8988T (cell line): Measurements from ENCODE around the gene C3orf52.

ENCODE experiments used
- DNase-seq: peaks from one replicate; pipeline ENCODE4 v3.0.0; 2011

The C3orf52 gene

DNA sequence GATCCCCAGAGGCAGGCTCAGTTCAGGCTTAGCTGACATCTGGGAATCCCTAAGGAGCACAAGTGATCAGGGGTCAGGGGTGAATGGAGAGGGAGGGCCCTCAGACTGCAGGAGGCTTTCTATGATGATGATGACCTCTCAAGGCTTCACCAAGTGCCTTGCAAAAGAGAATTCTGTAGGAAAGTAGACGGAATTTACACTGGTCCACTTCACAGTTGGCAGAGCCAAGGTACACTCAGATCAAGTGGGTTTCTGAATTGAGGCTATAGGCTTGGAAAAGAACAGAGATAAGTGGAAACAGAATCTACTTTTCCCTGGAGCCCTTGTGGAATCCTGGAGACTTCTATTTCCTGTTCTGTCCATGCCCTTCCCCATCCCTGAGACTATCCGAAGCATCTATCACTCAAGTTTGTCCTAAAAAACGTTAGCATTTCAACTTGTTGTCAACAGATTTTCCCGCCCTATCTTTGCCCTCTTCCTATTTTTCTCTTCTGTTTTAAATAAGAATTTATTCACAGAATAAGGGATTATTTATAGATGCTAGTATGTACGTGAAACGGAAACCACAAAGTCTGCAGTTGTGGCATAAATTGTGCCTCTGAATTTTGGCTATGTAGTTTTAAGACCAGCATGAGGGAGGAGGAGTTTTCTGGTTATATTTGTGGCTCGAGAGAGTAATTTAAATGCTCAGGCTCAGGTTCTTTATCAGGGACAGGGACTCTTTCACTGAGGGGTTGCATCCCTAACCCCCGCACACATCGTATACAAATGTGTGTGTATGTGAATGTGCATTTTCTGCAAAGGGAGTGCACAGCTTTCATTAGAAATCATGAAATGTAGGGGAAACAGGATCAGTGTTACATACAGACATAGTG, 34.0 kb downstream of the C3orf52 start:
- DNase-seq = no peak

DNA sequence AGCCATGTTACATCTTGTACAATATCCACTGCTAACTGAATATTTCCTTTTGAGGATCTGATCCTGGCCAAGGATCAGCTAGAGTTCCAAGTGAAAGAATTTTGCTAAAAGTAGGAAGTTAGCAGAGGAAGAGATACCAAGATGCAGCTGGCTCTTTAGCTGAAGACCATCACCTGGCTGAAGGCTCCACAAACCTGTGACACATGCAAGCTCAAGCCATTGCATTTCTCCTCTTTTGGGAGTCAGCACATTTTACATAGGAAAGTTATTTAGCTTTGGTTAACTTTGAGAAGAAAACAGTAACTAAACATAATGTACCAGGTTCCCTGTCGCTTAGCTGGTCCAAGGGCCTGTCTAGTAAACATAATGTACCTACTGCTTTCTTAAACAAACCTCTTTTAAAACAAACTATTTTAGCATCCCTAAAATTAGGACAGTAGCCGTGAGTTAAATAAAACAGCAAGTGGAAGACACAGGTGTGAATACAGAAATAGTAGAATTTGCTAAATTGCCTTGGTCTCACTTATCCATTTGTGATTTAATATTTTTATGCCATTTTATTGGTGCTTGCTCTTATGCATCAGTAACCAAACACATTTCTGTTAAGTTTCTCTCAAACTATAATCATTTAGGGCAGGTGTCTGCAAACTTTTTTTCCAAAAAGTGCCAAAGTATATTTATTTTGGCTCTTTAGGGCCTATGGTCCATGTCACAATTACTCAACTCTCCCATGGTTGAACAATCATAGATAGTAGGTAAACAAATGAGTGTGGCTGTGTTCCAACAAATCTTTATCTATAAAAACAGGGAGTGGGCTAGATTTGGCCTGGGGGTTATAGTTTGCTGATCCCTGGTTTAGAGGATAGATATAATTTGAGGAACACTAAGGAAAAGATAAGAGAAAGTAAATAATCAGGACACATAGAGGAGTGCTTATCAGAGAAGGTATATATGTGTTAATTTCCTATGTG, 35.7 kb downstream of the C3orf52 start:
- DNase-seq = no peak

DNA sequence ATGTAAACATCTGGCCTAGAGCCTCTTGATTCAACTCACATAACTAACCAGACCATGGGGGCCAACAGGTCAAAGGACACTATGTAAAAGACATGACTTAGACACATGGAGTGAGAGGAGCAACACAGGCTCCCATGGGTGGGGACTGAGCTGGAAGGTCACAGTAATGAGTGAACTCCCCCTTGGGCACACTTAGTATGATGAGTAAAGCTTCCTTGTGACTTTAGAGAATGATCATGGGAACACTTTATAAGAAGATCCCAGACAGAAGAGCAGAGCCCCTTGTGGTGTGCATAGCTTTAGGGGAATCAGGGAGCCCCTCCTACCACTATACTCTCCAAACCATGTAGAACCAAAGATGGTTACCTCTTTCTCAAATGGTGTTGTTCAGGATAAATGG, 36.7 kb downstream of the C3orf52 start:
- DNase-seq = no peak

DNA sequence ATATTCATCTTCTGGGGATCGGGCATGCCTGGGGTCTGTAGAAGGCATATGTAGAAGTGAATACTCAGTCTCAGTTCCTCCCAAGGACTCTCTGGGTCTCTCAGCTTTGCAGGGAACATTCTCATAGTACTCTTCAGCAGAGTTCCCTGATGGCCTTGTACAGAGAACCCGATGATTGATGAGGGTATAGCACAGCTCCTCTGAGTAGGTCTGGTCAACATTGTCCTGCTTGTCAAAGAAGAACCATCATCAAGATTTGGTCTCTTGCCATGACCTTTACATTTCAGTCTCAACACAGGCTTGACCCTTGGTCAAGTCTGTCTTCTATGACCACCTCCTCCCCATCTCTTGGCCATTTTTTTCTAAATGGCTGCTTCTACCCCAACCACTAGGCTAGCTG, 37.4 kb downstream of the C3orf52 start:
- no peak for DNase-seq

DNA sequence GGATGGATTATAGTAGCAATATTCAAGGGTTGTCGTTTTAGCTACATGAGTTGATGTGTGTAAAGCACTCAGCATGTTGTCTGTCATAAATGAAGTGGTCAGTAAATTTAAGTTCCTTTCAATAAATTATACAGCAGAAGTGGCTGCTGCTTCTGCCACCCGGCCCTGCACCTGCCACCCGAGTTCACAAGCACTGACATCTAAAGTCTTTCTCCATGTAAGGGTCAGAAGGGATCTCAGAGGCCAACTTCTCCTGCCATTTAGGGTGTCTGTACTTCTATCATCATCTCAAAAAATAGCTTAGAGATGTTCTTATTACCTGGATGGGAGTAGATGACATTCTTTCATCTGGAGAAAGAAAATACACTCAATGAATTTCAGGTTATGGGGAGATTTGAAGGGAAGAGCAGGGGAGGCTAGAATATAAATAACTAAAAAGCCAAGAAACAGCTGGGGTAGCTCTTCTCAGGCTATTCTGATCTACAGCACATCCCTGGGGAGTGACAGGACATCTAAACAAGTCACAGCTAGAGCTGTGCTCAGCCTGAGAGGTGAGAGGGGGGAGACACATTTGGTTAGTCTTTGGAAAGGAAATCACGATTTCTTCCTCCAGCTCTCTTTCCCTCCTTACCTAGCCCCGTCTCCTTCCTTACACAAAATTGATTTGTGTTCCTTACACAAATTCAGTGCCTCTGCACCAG, 38.9 kb downstream of the C3orf52 start:
- no peak for DNase-seq

DNA sequence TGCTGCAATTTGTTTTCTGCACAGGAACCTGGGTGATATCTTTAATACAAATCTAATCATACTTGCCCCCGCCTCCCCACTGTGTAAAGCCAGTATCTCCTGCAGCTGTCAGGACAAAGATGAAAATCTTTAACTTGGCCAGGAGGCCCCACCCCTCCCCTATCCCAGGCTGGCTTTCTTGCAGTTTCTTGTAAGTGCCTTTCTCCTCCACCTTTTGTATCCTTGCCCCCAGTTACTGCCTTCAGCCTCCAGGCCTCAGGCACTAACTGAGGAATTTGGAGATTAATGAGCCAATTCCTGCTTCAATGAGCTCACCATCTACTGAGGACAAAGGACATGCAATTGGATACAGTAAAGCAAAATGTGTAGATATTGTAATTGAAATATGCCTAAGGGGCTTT, 40.3 kb downstream of the C3orf52 start:
- no peak for DNase-seq

DNA sequence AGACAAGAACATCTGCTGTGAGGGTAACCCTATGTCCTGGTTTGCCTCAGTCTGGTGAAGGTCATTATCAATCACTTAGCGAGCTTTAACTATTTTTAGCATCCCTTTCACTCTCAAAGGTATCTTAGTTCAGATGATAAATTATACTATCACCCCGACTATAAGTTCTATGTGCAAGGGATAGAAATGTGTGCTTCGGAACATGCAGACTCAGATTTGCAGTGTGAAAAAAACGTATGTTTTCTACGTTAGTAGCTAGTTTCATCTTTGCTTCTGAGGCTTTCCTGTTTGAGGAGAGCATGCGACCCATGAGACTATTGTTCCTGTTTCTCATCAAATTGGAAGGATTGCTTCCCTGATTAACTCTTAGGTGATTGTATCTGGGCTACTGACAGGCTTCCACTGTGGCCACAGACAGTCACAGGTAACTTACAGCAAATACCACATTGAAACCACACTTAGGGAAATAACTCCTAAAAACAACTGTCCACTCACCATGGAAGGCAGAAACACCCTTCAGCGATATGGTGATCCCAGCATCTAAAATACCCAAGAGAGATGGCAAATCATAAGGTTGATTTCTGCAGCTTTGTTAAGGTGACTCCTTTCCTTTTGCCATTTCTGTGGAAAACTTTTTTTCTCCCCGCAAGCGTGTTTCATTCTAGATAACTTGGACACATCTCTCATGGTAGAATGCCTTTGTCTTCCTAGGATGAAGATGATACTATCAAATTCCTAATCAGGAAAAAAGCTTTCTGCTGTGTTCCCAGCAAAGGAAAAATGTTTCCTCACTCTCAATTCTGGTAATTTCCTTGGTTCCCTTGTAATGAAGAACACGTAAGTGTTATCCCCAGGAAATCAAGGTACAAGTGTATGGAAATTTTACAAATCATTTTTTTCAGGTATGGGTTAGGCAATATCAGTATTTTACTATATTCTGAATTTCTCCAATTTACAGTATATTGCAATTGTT, 41.6 kb downstream of the C3orf52 start:
- DNase-seq = no peak

DNA sequence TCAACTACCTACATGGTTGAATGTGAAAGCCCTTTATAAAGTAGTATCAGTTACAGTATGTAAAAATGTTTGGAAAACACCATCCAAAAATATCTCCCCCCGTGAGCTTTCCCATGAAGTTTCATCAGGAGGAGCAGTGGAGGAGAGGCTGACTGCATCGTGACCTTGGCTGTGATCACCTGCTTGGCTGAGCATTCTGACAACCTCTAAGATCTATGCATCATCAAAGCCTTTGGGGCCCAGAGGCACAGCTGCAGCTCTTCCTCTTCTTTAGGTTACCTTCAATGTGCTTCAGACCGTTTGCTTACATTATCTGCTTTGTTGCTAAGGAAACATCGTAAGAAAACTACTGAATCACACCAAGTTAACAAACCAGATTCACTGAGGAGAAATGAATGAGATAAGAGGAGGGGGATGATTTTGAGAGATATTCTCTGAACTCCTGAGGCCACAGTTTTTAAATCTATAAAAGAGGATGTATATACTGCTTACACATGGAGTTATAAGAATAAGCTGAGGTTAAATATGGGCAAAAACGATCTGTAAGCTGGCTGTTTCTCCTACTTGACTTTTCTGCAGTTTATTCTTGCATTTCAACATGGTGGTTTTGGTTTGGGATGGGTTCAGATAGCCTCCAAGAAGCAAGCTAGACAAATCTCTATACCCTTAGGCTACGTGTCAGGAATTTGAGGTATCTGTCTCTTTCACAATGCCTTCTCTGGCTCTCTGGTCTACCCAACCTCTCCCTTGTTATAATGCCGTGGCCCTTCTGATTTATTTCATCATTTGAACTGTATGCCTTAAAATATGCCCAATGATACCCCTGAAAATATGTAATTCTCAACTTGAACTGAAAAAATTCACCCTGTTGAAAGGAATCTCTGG, 42.9 kb downstream of the C3orf52 start:
- no peak for DNase-seq

DNA sequence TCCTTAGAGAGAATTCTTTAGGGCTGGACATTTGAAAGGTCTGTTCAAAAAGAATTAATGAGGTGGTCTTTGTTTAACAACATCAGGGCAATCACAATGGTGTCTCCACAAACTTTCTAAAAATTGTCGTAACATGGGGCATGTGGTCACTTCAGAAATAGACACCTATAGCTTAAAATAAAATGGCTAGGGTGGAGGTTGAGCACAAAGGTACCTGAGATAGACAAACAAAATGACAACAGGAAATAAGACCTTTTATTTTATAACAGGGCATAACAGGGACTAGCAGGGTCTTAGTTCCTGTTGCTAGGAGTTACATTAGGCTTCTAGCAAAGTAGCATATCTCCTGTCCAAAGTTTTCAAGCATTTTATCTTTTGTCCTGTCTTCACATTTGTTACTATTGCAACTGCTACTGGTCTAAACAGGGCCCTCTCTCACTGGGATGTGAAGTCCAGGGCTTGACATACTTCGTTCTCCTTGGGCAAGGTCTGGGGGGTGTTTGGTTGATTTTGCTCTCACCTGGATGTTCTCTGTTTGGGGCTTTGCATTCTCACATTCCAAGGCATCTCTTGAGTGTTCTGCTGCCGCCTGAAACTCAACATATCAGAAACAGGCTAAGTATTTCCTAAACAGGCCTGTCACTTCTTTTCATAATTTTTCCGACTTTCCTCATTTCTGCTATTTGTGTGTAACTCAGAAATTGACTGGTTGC, 43.9 kb downstream of the C3orf52 start:
- no peak for DNase-seq

DNA sequence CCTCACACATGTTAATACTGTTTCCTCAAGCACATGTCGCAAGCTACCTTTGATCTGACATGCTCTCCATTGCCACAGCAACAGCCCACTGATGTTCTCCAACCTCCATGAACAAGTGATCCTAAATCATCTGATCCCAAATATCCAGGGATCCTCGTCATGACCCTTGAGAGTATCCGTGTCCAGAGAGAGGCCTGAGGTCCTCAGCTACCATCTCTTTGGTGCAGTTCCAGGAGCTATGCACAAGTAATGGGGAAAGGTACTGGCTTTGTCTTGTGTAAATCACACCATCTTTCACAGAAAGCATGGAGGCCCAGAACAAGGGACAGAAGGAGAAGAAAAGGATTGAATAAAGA, 44.4 kb downstream of the C3orf52 start:
- no peak for DNase-seq

DNA sequence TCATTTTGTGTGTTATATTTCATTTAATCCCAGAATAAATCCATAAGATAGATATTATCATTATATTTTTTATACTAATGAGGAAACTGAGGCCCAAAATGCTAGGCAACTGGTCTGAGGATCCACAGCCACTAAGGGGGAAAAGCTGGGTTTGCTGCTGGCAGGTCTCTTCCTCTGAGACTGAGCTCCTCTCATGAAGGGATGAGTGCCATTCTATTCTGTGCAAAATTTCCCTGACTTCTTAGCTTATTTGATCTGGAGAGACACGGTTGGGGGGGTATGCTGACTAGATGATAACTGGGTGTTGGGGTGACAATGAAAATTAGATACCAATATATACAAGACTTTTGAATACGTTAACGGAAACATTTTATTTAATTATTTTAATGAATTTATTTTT, 44.9 kb downstream of the C3orf52 start:
- no peak for DNase-seq

DNA sequence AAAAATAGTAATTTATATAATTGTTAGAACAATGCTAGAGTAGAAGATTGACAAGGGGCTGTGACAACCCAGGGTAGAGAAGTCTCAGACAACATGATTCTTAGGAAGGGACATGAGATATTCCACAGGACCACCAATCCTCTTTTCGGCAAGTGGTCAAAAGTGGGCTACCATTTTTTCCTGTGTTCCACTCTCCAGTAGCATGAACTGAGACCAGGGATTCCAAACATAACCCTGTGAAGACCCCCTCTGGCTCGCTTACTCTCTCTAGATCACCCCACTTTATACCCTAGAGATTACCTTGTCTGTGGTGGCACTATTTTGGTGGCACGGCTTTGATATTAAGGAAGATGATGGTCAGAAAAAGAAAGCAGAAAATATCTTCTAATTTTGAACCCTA, 45.9 kb downstream of the C3orf52 start:
- DNase-seq = no peak

DNA sequence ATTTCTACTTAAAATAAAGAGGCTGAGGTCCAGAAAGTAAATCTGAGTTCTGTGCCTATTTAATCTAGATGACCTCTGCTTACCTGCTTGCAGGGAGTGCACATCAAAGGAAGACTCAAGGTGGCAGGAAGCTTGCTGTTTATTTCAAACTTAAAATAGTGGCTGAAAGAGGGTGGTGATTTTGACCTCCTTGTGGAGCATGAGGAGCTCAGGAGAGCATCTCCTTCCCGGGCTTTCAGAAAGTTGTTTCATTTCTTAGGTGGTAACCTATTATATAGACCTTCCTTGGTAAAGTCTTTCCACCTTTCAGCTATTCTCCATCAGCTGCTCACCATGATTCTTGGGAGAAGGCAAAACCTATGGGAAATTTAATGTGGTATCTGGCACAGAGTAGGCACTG, 46.4 kb downstream of the C3orf52 start:
- no peak for DNase-seq

DNA sequence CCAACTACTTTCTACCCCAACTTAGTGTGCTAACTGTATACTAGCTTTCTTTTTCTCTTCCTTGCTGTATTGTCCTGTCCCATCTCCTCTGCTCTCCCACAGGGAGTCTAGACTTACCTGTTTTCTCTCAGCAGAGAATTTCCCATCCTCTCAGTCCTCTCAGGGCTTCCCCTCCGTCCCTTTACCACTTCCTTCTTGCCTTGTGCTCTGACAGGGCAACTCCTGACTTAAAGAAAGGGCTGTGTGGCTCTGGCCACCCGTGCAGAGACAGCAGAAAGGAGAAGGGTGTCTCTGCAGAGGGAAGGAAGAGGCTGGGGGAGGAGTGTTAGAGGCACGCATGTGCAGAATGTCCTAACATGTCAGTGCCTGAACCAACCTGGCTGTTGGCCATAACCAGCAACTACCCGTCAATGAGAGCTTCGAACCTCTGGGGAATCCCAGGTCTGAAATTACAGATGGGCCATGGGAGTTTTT, 46.8 kb downstream of the C3orf52 start, which contains the start of gene GCSAM:
Gene GCSAM, minus strand, starts transcription at position 274 of the 474 bp plus-strand sequence. Its CDS starts 128 bp downstream, at position 146.
- DNase-seq = no peak

DNA sequence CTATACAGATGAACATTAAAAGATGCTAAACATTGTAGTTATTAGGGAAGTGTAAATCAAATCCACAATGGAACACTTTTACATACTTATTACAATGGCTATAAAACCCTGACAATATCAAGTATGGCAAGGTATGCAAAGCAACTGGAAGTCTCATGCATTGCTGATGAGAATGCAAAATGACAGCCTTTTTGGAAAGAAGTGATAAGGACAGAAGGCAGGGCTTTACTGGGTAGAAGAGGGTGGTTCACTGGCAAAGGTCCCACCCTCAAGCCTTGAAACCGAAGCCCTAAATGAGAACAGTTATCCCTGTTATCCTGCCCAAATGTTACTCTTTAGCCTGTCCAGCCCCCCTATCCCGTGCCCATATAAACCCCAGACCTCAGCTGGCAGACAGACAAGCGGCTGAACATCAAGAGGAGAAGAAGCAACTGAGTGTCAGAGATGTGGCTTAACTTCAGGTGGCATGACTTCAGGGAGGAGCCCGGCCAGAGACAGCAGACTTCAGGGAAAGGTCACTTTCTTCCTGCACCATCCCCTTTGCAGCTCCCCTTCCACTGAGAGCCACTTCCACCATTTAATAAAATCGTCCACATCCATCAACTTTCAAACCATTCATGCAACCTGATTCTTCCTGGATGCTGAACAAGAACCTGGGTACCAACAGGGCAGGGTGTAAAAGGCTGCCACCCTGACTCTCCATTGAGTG, 47.6 kb downstream of the C3orf52 start:
- no peak for DNase-seq

DNA sequence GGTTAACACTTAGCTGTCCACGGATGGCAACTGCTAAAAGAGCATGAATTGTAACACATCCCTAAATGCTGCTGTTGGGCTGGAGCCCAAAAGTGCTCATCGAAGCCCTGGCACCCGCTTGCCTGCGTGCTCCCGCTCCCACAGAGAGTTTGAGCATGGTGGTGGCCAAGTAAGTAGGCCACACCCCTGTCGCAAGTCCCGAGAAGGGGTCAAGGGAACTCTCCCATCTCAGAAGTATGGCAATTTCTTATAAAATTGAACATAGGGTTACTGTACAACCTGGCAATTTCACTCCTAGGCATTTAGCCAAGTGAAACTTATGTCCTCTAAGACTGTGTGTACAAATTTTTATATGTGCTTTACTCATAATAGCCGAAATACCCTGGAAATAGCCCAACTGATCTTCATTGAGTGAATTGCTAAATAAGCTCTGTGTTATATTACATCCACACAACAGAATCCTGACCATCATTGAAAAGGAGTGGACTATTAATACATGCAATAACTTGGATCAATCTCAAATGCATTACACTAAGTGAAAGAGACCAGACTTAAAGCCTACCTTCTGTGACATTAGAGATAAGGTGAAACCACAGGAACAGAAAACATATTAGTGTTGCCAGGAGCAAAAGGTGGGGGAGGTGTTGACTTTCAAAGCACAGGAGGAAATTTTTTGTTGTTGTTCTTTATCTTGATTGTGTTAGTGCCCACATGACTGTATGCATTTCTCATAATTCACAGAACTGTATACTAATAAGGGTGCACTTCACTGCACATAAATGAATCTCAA, 48.3 kb downstream of the C3orf52 start:
- no peak for DNase-seq

DNA sequence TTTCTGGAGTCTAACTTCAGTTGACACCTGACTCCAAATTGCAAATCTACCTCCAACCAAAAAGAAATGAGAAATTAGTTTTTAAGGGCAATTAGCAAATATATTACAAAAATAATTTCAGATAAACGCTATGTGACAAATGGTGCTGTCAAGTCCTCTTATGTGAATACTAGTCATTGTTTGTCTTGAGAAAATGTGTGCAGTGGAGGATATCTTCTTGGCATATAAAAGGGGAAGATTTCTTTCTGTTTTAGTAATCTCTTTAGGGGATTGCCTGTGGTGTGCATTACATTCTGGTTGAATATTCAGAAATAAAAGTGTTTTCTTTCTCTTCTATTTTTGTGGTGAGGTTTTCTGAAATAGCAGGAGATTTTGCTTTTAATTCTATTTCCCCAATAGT, 49.9 kb downstream of the C3orf52 start:
- DNase-seq = no peak

DNA sequence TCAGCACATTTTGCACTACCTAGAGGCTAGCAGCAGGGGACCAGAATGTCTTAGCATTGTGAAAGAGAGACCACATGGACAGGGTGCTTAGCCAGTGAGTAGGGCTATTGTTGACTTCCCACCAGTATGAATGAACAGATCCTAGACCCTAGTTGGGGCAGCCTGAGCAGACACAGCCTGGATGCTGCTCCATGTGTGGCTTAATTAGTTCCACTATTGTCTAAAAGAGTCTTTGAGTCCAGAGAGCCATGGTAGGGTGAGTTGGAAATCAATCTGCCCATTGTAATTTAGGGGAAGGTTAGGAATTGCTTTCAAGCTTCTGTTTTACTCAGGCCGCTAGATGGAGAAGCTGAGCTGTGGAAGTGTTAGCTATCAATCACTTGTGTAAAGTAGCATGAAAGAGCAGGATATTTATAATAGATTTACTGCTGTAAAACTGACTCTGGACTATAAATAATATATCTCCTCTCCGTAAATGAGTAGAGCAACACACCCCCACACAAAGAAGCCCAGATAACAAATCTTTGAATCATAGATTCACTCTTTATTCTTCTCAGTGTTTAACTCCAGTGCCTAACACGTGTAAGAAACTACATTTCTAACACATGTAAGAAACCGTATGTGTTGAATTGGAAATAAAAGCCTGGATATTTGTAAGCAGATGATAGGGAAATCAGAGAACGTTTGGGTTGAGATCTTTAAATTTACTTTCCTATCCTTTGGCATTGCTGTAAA, 50.9 kb downstream of the C3orf52 start:
- DNase-seq = no peak
